SK-N-MC (cell line): ENCODE measurements around the gene WHAMM.

Experiments
- EZH2 ChIP-seq: fragments of 200-600 bp; sonication (generic); IDR thresholded peaks from one replicate; pipeline ENCODE4 v1.6.1; 2017; ENCODE audit warnings: antibody characterized with exemption
- FOXP2 ChIP-seq: optimal IDR thresholded peaks from 2 replicates; pipeline ENCODE3; 2011; ENCODE audit warnings: mild to moderate bottlenecking, moderate library complexity; ENCODE audit not compliant: insufficient read depth; ENCODE audit errors: extremely low read length, control extremely low read depth
- POLR2AphosphoS5 ChIP-seq: IDR thresholded peaks from 2 replicates; pipeline ENCODE4 v1.6.1; 2012; ENCODE audit warnings: mild to moderate bottlenecking, low read depth, low read length, borderline replicate concordance

GRCh38 chr15:82870727-82871320 is 61.4 kb downstream of the WHAMM start:
- TF ChIP-seq EZH2 (no peak), POLR2AphosphoS5 (no peak), FOXP2 (no peak)
